ENCODE data around the gene ITIH6.

ITIH6 gene

DNA sequence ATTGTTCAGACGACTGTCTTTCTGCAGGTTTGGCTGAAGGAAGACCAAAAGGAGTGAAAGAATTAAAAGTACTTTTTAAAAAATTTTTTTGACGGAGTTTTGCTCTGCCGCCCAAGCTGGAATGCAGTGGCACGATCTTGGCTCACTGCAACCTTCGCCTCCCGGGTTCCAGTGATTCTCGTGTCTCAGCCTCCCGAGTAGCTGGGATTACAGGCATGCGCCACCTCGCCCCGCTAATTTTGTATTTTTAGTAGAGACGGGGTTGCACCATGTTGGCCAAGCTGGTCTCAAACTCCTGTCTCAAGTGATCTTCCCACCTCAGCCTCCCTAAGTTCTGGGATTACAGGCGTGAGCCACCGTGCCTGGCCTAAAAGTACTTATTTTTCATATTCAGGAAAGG is 86.3 kb downstream of the ITIH6 start:
- no peak for DNase-seq

- no peak for DNase-seq
These were observed 87.1 kb downstream of the ITIH6 start for GRCh38 chrX:54710920-54711319.

DNA sequence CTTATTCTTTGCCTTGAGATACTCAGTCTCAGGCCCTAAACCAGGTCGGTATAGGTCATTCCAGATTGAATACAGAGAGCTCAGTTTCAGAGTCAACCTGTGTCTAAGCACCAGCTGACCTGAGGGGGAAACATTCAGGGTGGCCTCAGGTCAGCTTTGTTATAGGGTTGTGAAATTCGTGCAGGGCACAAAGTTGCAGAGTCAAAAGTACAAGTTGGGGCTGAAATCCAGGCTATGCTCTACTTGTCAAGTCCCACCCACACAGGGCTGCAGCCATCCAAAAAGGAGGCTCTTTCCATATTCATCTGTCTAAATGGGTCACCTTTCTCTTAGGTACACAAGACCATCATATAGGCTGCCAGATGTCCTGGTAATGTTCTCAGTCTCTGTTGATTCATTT is 89.7 kb downstream of the ITIH6 start:
- DNase-seq: no peak
